ENCODE data around the gene EIPR1.

GRCh38 chr2:3200420-3200939 is 177.1 kb downstream of the EIPR1 start:
- TF ChIP-seq SUZ12 (IDR thresholded peaks at IDR 0.05; ENCODE audit: extremely low read depth, insufficient read depth, insufficient read length) = no peak
- TF ChIP-seq YY1 (IDR thresholded peaks at IDR 0.05; ENCODE audit: insufficient read depth, insufficient read length) = no peak
- no peak for TF ChIP-seq ZNF274 (IDR thresholded peaks at IDR 0.05; ENCODE audit: low read depth, low read length)
